H9 (cell line): ENCODE results near the gene TFF2. TPM values are rescaled to one million over a fixed set of nuclear protein-coding genes. Genes with fewer than 3 reads are reported as not detected.

Source experiments
- DNase-seq: peaks from one replicate; pipeline ENCODE4 v3.0.0-alpha.2; 2017
- H2AFZ ChIP-seq: one replicate; pipeline ENCODE4 v1.6.1; 2013; ENCODE audit warnings: mild to moderate bottlenecking, low read length, control low read depth, moderate library complexity
- H2AK5ac ChIP-seq: 2 replicates; pipeline ENCODE4 v1.6.1; 2013; ENCODE audit warnings: low read length, control low read depth, mixed read lengths; ENCODE audit not compliant: insufficient read length
- H2BK120ac ChIP-seq: one replicate; pipeline ENCODE4 v1.6.1; 2013; ENCODE audit warnings: low read depth, mild to moderate bottlenecking, low read length, control low read depth, inconsistent platforms; ENCODE audit not compliant: poor library complexity, severe bottlenecking
- H2BK12ac ChIP-seq: 2 replicates; pipeline ENCODE4 v1.6.1; 2013; ENCODE audit warnings: low read length, control low read depth, mixed read lengths, low read depth; ENCODE audit not compliant: insufficient read length
- H2BK15ac ChIP-seq: 2 replicates; pipeline ENCODE4 v1.6.1; 2013; ENCODE audit warnings: low read depth, low read length, control low read depth
- H2BK20ac ChIP-seq: one replicate; pipeline ENCODE4 v1.6.1; 2013; ENCODE audit warnings: low read depth, mild to moderate bottlenecking, low read length, control low read depth, inconsistent platforms; ENCODE audit not compliant: poor library complexity, severe bottlenecking
- H2BK5ac ChIP-seq: 2 replicates; pipeline ENCODE4 v1.6.1; 2013; ENCODE audit warnings: low read length, control low read depth, mixed read lengths; ENCODE audit not compliant: insufficient read length
- H3K14ac ChIP-seq: 2 replicates; pipeline ENCODE4 v1.6.1; 2013; ENCODE audit warnings: low read length, control low read depth; ENCODE audit not compliant: insufficient read depth
- H3K18ac ChIP-seq: 2 replicates; pipeline ENCODE4 v1.6.1; 2013; ENCODE audit warnings: low read depth, mild to moderate bottlenecking, mixed read lengths, low read length, control low read depth; ENCODE audit not compliant: insufficient read length
- H3K23ac ChIP-seq: 2 replicates; pipeline ENCODE4 v1.6.1; 2013; ENCODE audit warnings: low read length, control low read depth, mixed read lengths, low read depth; ENCODE audit not compliant: insufficient read length
- H3K23me2 ChIP-seq: 2 replicates; pipeline ENCODE4 v1.6.1; 2013; ENCODE audit warnings: low read depth, mild to moderate bottlenecking, mixed read lengths, low read length, control low read depth; ENCODE audit not compliant: insufficient read length, poor library complexity, severe bottlenecking
- H3K27ac ChIP-seq: 2 replicates; pipeline ENCODE4 v1.5.1; 2013; ENCODE audit warnings: low read length, control low read depth, mixed read lengths, low read depth; ENCODE audit not compliant: insufficient read length
- H3K27me3 ChIP-seq: 2 replicates; pipeline ENCODE4 v1.6.1; 2013; ENCODE audit warnings: low read length, control low read depth, inconsistent platforms; ENCODE audit not compliant: insufficient read depth
- H3K4ac ChIP-seq: 2 replicates; pipeline ENCODE4 v1.6.1; 2013; ENCODE audit warnings: low read depth, mild to moderate bottlenecking, control low read depth, inconsistent platforms, low read length, moderate library complexity
- H3K4me1 ChIP-seq: 2 replicates; pipeline ENCODE4 v1.6.1; 2013; ENCODE audit warnings: low read length, control low read depth, inconsistent platforms; ENCODE audit not compliant: insufficient read depth
- H3K4me2 ChIP-seq: 2 replicates; pipeline ENCODE4 v1.6.1; 2013; ENCODE audit warnings: low read length, control low read depth, mixed read lengths; ENCODE audit not compliant: insufficient read length, insufficient read depth
- H3K56ac ChIP-seq: 2 replicates; pipeline ENCODE4 v1.6.1; 2013; ENCODE audit warnings: low read depth, mild to moderate bottlenecking, mixed read lengths, low read length, control low read depth; ENCODE audit not compliant: insufficient read length
- H3K79me1 ChIP-seq: 2 replicates; pipeline ENCODE4 v1.6.1; 2013; ENCODE audit warnings: low read depth, mild to moderate bottlenecking, moderate library complexity, low read length, control low read depth, inconsistent platforms; ENCODE audit not compliant: insufficient read depth, poor library complexity, severe bottlenecking
- H3K79me2 ChIP-seq: 2 replicates; pipeline ENCODE4 v1.6.1; 2013; ENCODE audit warnings: low read length, control low read depth, inconsistent platforms; ENCODE audit not compliant: insufficient read depth
- H3K9ac ChIP-seq: 2 replicates; pipeline ENCODE4 v1.6.1; 2013; ENCODE audit warnings: low read length, control low read depth, mixed read lengths; ENCODE audit not compliant: insufficient read length; ENCODE audit errors: extremely low read depth
- H3K9me3 ChIP-seq: one replicate; pipeline ENCODE4 v1.6.1; 2013; ENCODE audit warnings: low read depth, low read length, inconsistent platforms; ENCODE audit not compliant: control insufficient read depth
- H3T11ph ChIP-seq: one replicate; pipeline ENCODE4 v1.6.1; 2013; ENCODE audit warnings: mild to moderate bottlenecking, low read length, control low read depth, inconsistent platforms
- H4K20me1 ChIP-seq: one replicate; pipeline ENCODE4 v1.6.1; 2013; ENCODE audit not compliant: control insufficient read depth, insufficient read length, insufficient read depth
- H4K5ac ChIP-seq: 2 replicates; pipeline ENCODE4 v1.6.1; 2013; ENCODE audit warnings: low read depth, mild to moderate bottlenecking, mixed read lengths, low read length, control low read depth; ENCODE audit not compliant: insufficient read length
- H4K8ac ChIP-seq: replicated peaks from 2 replicates; pipeline ENCODE4 v1.6.1; 2013; ENCODE audit warnings: low read length, control low read depth, mixed read lengths, low read depth; ENCODE audit not compliant: insufficient read length
- H4K91ac ChIP-seq: 2 replicates; pipeline ENCODE4 v1.6.1; 2013; ENCODE audit warnings: low read depth, mild to moderate bottlenecking, moderate library complexity, mixed read lengths, low read length, control low read depth; ENCODE audit not compliant: insufficient read length
- H3K27ac Mint-ChIP-seq, 3 experiments: 2 replicates in 2 of 3; 3 replicates in 1 of 3; pipeline ENCODE4 v1.8.0; 2020 to 2021; ENCODE audit warnings: mixed read lengths in 3 of 3, mild to moderate bottlenecking in 1 of 3, moderate library complexity in 1 of 3
- H3K27me3 Mint-ChIP-seq: 2 replicates; pipeline ENCODE4 v1.8.0; 2021; ENCODE audit warnings: low read depth, mild to moderate bottlenecking, moderate library complexity, mixed read lengths
- H3K36me3 Mint-ChIP-seq, 3 experiments: 2 replicates in 2 of 3; 3 replicates in 1 of 3; pipeline ENCODE4 v1.8.0; 2020 to 2021; ENCODE audit warnings: low read depth in 3 of 3, mixed read lengths in 3 of 3; ENCODE audit not compliant: insufficient read depth in 1 of 3
- H3K4me1 Mint-ChIP-seq, 2 experiments: 2 replicates each; pipeline ENCODE4 v1.8.0; 2020; ENCODE audit warnings: mixed read lengths in 2 of 2
- H3K4me3 Mint-ChIP-seq, 2 experiments: 2 replicates in 1 of 2; 3 replicates in 1 of 2; pipeline ENCODE4 v1.8.0; 2020 to 2021; ENCODE audit warnings: mild to moderate bottlenecking in 2 of 2, mixed read lengths in 2 of 2, moderate library complexity in 1 of 2
- H3K9me3 Mint-ChIP-seq, 2 experiments: 2 replicates in 1 of 2; 3 replicates in 1 of 2; pipeline ENCODE4 v1.8.0; 2020; ENCODE audit warnings: mild to moderate bottlenecking in 2 of 2, mixed read lengths in 2 of 2, moderate library complexity in 1 of 2
- CTCF ChIP-seq: fragments of 200-600 bp; sonication (generic); conservative IDR thresholded peaks from 3 replicates; pipeline ENCODE4 v1.8.0; 2021; ENCODE audit warnings: antibody characterized with exemption, mild to moderate bottlenecking
- WGBS: extraction: QIAGEN DNeasy Blood & Tissue Kit; methylation state at CpG from one replicate; pipeline ENCODE4 v1.1.7; 2013; ENCODE audit warnings: missing lambda C conversion rate, low lambda C conversion rate, mixed read lengths; ENCODE audit not compliant: insufficient read length; ENCODE audit errors: extremely low coverage; 5-methylcytosine and 5-hydroxymethylcytosine counted together
- total RNA-seq: library from RNA; stranded (reverse); gene quantifications from 2 replicates; pipeline ENCODE4 v1.2.1, GENCODE V29; 2021

TFF2 gene
- total RNA-seq, 1 experiment from 2014 or later: not detected

DNA sequence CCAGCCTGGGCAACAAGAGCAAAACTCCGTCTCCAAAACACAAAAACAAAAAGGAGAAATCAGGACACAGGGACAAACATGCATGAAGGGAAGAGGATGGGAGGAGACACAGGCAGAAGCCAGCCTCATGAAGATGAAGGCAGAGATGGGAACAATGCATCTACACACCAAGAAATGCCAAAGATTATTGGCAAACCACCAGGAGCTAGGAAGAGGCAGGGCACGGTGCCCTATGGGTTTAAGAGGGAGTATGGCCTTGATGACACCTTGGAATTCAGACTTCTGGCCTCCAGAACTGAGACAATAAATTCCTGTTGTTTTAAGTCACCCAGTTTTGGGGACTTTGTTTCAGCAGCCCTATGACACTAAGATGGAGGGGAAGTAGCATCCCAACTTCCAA lies 39.9 kb upstream of the TFF2 start:
- Histone ChIP-seq H3K27me3 (no peaks in the 10 kb centered on the region), H3K4ac (no peak overlapping the region), H3K14ac (no peak overlapping the region), H2BK20ac (no peak overlapping the region), H4K8ac (no peak overlapping the region), H2BK15ac (no peak overlapping the region), H2AFZ (no peak overlapping the region), H2BK120ac (no peak overlapping the region), H4K91ac (no peak overlapping the region), H2BK12ac (no peak overlapping the region), H2BK5ac (no peak overlapping the region), H3K4me2 (no peak overlapping the region), H3K79me1 (no peaks in the 10 kb centered on the region), H2AK5ac (no peak overlapping the region), H4K20me1 (peaks cover 2% of the 10 kb centered on the region), H3K4me1 (peaks cover 6% of the 10 kb centered on the region; the same call in 1 of the 2 replicates), H3K23me2 (no peaks in the 10 kb centered on the region), H3T11ph (no peak overlapping the region), H3K9me3 (no peaks in the 10 kb centered on the region), H3K18ac (no peak overlapping the region), H3K23ac (no peak overlapping the region), H3K56ac (no peak overlapping the region), H3K79me2 (no peaks in the 10 kb centered on the region), H3K9ac (no peak overlapping the region), H3K27ac (no peak overlapping the region), H4K5ac (no peak overlapping the region)
- WGBS: no CpG with 5 or more reads among the region's 2 CpGs
- H3K4me1 Mint-ChIP-seq: peaks cover 39 to 40% of the 10 kb centered on the region in 2 experiments
- H3K36me3 Mint-ChIP-seq: peaks cover 0 to 2% (median 0%) of the 10 kb centered on the region in 3 experiments; a peak in 2 of 7 replicates
- no peak for DNase-seq
- peaks cover 23% of the 10 kb centered on the region for H3K27me3 Mint-ChIP-seq
- no peak overlapping the region for H3K4me3 Mint-ChIP-seq
- peaks cover 0 to 7% of the 10 kb centered on the region in 2 experiments; a peak in 1 of 5 replicates for H3K9me3 Mint-ChIP-seq
- no peak overlapping the region; a peak in 1 of 7 replicates for H3K27ac Mint-ChIP-seq
- TF ChIP-seq CTCF: no peak
